GM12878 (cell line): ENCODE measurements around the gene ZNF775. TPM values are rescaled to one million over a fixed set of nuclear protein-coding genes. Genes with fewer than 3 reads are reported as not detected.

Experiments used
- BHLHE40 ChIP-seq, 2 experiments: fragments of 450-650 bp in 1 of 2; IDR thresholded peaks; 2 replicates each; pipeline ENCODE4 v1.6.1; 2011 to 2017; ENCODE audit warnings: low read depth in 2 of 2, borderline replicate concordance in 1 of 2, improper control_type of control experiment in 1 of 2, low read length in 1 of 2, mild to moderate bottlenecking in 1 of 2
- CBFB ChIP-seq: IDR thresholded peaks from 2 replicates; pipeline ENCODE4 v1.6.1; 2016; ENCODE audit warnings: antibody characterized with exemption, low read depth
- CTCF ChIP-seq, 3 experiments: IDR thresholded peaks in 2 of 3; conservative IDR thresholded peaks in 1 of 3; 2 replicates each; pipeline ENCODE4 v1.5.1; 2011; ENCODE audit warnings: low read depth in 3 of 3, low read length in 3 of 3, mild to moderate bottlenecking in 3 of 3, control low read depth in 2 of 3, moderate library complexity in 2 of 3, inconsistent platforms in 1 of 3, mixed read lengths in 1 of 3; ENCODE audit not compliant: control insufficient read depth in 2 of 3, insufficient read depth in 1 of 3; ENCODE audit errors: extremely low read depth in 1 of 3
- HDGF ChIP-seq: fragments of 450-650 bp; IDR thresholded peaks from 2 replicates; pipeline ENCODE4 v1.6.1; 2016; ENCODE audit warnings: antibody characterized with exemption
- JUNB ChIP-seq: IDR thresholded peaks from 2 replicates; pipeline ENCODE4 v1.6.1; 2016; ENCODE audit warnings: antibody characterized with exemption, mild to moderate bottlenecking
- MAX ChIP-seq: IDR thresholded peaks from 2 replicates; pipeline ENCODE4 v1.6.1; 2012; ENCODE audit warnings: low read depth, low read length, improper control_type of control experiment
- MYC ChIP-seq: IDR thresholded peaks from 2 replicates; pipeline ENCODE4 v1.6.1; 2011; ENCODE audit warnings: mild to moderate bottlenecking, low read length, moderate library complexity, inconsistent platforms; ENCODE audit not compliant: insufficient read depth, insufficient replicate concordance, insufficient read length, severe bottlenecking
- PAX5 ChIP-seq: IDR thresholded peaks from 2 replicates; pipeline ENCODE4 v1.6.1; 2011; ENCODE audit warnings: low read depth, low read length, borderline replicate concordance
- PAX8 ChIP-seq: fragments of 450-650 bp; IDR thresholded peaks from 2 replicates; pipeline ENCODE4 v1.6.1; 2017; ENCODE audit warnings: mild to moderate bottlenecking, moderate library complexity
- PKNOX1 ChIP-seq: fragments of 450-650 bp; IDR thresholded peaks from 2 replicates; pipeline ENCODE4 v1.6.1; 2016; ENCODE audit warnings: mild to moderate bottlenecking
- RB1 ChIP-seq: fragments of 450-650 bp; formaldehyde crosslinking; IDR thresholded peaks from 2 replicates; pipeline ENCODE4 v1.6.1; 2017; ENCODE audit warnings: mild to moderate bottlenecking, borderline replicate concordance
- RELA ChIP-seq: fragments of 450-650 bp; IDR thresholded peaks from 2 replicates; pipeline ENCODE4 v1.8.0; 2014; ENCODE audit warnings: borderline replicate concordance; ENCODE audit not compliant: partially characterized antibody
- RUNX3 ChIP-seq: IDR thresholded peaks from 2 replicates; pipeline ENCODE4 v1.6.1; 2012; ENCODE audit warnings: low read length, inconsistent platforms
- SKIL ChIP-seq: fragments of 450-650 bp; IDR thresholded peaks from 2 replicates; pipeline ENCODE4 v1.6.1; 2017; ENCODE audit warnings: mild to moderate bottlenecking, low read depth, inconsistent platforms; ENCODE audit not compliant: poor library complexity, severe bottlenecking
- SMAD1 ChIP-seq: fragments of 450-650 bp; IDR thresholded peaks from 2 replicates; pipeline ENCODE4 v1.6.1; 2018; ENCODE audit warnings: mild to moderate bottlenecking, low read depth; ENCODE audit not compliant: partially characterized antibody
- WRNIP1 ChIP-seq: IDR thresholded peaks from 2 replicates; pipeline ENCODE4 v1.6.1; 2011; ENCODE audit warnings: low read depth, low read length, improper control_type of control experiment, borderline replicate concordance
- YBX1 ChIP-seq: fragments of 450-650 bp; IDR thresholded peaks from 2 replicates; pipeline ENCODE4 v1.6.1; 2016; ENCODE audit warnings: antibody characterized with exemption
- ZBTB40 ChIP-seq: fragments of 450-650 bp; IDR thresholded peaks from 2 replicates; pipeline ENCODE4 v1.6.1; 2016; ENCODE audit warnings: mild to moderate bottlenecking, moderate library complexity, borderline replicate concordance
- polyA plus RNA-seq, 11 experiments: library from polyadenylated mRNA; depleted of rRNA in 4 of 11; unstranded in 6 of 11; stranded (reverse) in 5 of 11; fragments of >200 nt; fragmentation: Nextera tagmentation in 4 of 11; fragmentation: Illumina TruSeq in 1 of 11; extraction: Ambion mirVana in 4 of 11; extraction: Trizol in 1 of 11; gene quantifications; 1 replicate in 1 of 11; 2 replicates in 10 of 11; pipeline versions ENCODE4 v1.2.1 to v1.2.3, GENCODE V29; 2011 to 2016; ENCODE audit warnings: inconsistent platforms in 2 of 11, missing spikeins in 2 of 11, low read depth in 1 of 11
- total RNA-seq, 4 experiments: library from RNA; depleted of rRNA in 3 of 4; stranded (reverse); fragments of >200 nt in 3 of 4; fragmentation: Illumina TruSeq in 1 of 4; extraction: Trizol in 1 of 4; gene quantifications; 2 replicates each; pipeline versions ENCODE4 v1.2.1 to v1.2.3, GENCODE V29; 2013 to 2021

ZNF775 gene
- total and polyA plus RNA-seq, 10 of the 15 experiments (the other 5 are each of a cell fraction or from before 2014, with no cell fraction given) = 0.05 to 14.3 (median 2.1) TPM

- TF ChIP-seq WRNIP1 = no peak
- no peak for TF ChIP-seq JUNB
- no peak for TF ChIP-seq RELA
- TF ChIP-seq MAX = no peak
- peak; percentile 84 for TF ChIP-seq RUNX3
- no peak for TF ChIP-seq YBX1
- TF ChIP-seq CTCF (IDR thresholded peaks at IDR 0.05 in 2 of 3, conservative IDR thresholded peaks at IDR 0.05 in 1 of 3; ENCODE audit: control insufficient read depth in 2 of 3, extremely low read depth in 1 of 3, insufficient read depth in 1 of 3, low read depth in 3 of 3, low read length in 3 of 3) = peak in 2 of 3 experiments; percentile 16 to 41; a peak in 3 of 6 replicates
- peak; percentile 16 for TF ChIP-seq SMAD1
- peak in 1 of 2 experiments; percentile 28; a peak in 1 of 4 replicates for TF ChIP-seq BHLHE40 (IDR thresholded peaks at IDR 0.05; ENCODE audit: borderline replicate concordance in 1 of 2, low read depth in 2 of 2, low read length in 1 of 2)
- TF ChIP-seq PKNOX1 = no peak
- no peak for TF ChIP-seq ZBTB40
- no peak for TF ChIP-seq RB1
- no peak for TF ChIP-seq HDGF
- TF ChIP-seq CBFB = peak; percentile 41; the same call in 1 of the 2 replicates
- TF ChIP-seq PAX5 = no peak
- TF ChIP-seq SKIL = peak; percentile 51
- TF ChIP-seq MYC = no peak
- no peak for TF ChIP-seq PAX8
Measured at GRCh38 chr7:150378115-150378852, 846 bp upstream of the ZNF775 start (continued).
